GM19467 (cell line): ENCODE measurements around the gene UVRAG.
"Not testable (repeated sequence)": the region's sequence is repeated elsewhere in the genome, so short reads cannot be mapped to it uniquely, and the experiment has no call there.

Experiments used
- ATAC-seq: cut with Tn5 transposase; IDR thresholded peaks from one replicate; pipeline ENCODE4 v1.9.1; 2021; ENCODE audit warnings: mild to moderate bottlenecking, moderate library complexity; ENCODE audit not compliant: unreplicated experiment

The UVRAG gene

DNA sequence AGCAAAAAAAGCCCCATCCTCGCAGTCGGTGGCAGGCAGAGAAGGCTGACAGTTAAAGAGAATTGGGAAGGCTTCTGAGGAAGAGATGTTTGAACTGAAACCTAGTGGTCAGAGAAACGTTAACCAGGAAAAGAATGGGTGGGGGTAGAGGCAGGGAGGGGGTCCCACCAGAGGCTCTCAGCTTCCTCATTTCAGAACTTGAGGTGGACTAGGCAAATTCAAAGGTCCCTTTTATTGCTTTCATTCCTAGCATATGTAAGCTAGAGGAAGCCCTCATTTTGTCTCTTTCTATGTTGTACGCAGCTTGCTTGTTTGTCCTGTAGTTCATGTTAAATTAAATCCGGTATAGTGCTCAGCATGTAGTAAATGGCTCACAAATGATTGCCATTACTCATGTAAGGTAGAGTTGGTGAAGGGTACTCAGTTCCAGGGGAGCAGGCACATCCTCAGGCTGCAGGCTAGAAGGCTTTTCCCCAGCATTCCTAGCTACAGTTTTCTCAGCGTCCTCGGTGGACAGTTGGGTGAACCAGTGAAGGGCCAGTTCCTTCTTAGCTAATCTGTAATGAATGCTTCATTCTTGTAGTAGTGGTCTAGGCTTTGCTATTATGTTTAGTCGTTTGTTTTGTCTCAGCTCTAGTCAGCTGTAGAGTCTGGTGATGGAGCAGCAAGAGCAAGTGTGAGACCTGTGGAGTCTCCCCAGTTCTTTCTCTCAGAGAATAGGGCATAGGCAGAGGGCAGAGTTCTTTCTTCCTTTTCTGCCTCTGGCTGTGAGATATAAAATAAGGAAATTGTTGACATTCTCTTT is 58.6 kb downstream of the UVRAG start:
- ATAC-seq = peak; percentile 69

DNA sequence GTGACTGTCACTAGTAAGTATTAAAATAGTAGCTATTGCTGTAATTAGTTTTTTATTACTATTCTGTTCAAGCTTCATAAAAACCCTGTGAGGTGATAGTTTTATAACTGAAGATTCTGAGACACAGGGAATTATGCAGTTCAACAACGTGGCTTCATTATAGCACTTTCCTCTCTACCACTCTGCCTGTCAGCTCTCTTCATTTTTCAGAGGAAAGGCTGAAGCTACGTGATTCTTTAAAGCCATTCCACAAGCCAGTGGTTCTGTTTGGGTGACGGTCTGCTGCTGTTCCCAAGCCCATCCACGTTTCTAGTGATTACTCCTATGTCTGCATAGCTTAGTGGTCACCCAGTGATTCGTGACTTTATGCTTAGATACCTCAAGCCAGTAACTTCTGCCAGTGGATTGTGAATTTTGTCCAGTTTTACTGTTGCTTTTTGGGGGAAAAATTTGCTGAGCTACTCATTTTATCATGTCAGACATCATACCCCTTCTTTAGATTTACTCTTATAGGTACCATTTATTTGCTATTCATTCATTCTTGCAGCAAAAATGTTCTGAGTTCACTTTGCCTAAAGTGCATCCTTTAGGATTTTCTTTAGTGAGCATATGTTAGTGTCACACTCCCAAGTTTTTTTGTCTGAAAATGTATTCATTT is 59.8 kb downstream of the UVRAG start:
- no peak for ATAC-seq

DNA sequence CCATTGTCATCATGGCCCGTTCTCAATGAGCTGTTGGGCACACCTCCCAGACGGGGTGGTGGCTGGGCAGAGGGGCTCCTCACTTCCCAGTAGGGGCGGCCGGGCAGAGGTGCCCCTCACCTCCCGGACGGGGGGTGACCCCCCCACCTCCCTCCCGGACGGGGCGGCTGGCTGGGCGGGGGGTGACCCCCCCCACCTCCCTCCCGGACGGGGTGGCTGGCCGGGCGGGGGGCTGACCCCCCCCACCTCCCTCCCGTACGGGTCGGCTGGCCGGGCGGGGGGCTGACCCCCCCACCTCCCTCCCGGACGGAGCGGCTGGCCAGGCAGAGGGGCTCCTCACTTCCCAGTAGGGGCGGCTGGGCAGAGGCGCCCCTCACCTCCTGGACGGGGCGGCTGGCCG is 62.3 kb downstream of the UVRAG start:
- ATAC-seq = not testable (repeated sequence)

DNA sequence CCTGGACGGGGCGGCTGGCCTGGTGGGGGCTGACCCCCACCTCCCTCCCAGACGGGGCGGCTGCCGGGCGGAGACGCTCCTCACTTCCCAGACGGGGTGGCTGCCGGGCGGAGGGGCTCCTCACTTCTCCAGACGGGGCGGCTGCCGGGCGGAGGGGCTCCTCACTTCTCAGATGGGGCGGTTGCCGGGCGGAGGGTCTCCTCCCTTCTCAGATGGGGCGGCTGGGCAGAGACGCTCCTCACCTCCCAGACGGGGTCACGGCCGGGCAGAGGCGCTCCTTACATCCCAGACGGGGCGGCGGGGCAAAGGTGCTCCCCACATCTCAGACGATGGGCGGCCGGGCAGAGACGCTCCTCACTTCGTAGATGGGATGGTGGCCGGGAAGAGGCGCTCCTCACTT is 62.9 kb downstream of the UVRAG start:
- ATAC-seq = not testable (repeated sequence)

DNA sequence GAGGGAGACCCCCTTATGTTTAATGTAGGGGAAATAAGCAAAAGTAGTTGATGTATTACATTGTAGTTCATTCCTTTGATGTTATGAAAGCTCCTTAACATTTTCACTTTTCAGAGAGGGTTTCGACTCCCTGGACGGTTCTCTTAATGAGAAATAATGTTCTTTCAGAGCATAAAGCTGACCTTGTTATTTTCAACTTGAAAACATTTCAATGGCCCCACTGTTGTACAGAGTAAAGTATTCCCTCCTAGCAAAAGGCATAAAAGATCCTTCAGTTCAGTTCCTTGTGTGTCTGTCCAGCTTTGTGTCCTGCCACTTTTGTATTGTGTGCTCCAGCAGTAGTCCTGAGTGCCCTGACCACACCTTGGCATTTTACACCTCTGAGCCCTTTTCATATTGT is 63.9 kb downstream of the UVRAG start:
- no peak for ATAC-seq

DNA sequence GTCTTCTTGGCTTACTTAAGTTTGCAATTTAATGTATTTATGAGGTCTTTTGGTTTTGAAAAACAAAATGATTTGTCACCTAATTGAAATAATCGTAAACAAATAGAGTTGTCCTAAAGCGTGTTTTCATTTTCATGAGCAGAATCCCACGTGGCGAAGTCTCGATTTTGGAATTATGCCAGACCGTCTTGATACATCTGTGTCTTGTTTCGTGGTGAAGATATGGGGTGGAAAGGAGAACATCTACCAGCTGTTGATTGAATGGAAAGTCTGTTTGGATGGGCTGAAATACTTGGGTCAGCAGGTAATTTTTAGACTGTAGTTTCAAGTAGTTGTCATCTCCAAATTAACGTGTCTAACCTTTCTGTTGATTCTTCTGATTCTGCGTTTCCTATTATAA is 64.7 kb downstream of the UVRAG start:
- no peak for ATAC-seq

DNA sequence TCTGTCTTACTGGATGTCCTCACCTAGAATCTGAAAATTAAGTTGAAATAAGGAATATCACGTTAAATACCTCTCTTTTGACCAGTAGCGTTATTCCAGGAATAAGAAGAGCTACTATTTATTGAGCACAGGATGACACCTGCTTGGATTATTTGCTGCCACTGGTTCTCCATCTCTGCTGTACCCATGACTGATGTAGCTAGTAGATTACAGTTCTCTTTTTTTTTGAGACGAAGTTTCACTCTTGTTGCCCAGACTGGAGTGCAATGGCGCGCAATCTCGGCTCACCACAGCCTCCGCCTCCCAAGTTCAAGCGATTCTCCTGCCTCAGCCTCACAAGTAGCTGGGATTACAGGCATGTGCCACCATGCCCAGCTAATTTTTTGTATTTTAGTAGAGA is 65.3 kb downstream of the UVRAG start:
- not testable (repeated sequence) for ATAC-seq

DNA sequence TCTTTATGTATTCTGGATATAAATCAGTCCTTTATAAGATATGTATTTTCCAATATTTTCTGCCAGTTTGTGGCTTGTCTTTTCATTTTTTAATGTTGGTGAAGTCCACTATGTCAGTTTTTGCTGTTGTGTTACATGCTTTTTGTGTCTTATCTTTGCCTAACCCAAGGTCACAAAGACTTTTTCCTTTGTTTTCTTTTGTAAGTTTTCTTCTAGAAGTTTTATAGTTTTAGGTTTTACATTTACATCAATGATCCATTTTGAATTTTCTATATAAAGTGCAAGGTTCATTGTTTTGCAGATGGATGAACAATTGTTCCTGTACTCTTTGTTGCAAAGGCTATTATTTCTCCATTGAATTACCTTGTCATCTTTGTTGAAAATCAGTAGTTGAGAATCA is 69.3 kb downstream of the UVRAG start:
- no peak for ATAC-seq

DNA sequence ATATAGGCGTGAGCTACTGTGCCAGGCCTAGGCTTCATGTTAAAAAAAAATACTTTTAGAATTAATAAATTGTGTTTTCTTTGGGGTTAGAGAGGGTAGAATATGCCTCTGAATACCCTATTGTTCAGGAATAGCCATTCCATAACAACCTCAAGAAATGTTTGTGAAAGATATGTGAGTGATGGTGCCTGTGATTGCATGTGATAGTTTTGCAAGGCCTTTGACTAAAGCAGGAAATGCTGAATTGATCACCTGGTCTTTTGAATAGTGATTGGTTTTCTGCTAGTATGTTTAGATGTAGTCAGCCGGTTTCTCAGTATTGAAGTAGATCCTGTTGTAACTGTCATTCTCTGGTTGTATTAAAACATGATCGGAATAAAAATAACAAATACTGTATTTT is 73.4 kb downstream of the UVRAG start:
- no peak for ATAC-seq

DNA sequence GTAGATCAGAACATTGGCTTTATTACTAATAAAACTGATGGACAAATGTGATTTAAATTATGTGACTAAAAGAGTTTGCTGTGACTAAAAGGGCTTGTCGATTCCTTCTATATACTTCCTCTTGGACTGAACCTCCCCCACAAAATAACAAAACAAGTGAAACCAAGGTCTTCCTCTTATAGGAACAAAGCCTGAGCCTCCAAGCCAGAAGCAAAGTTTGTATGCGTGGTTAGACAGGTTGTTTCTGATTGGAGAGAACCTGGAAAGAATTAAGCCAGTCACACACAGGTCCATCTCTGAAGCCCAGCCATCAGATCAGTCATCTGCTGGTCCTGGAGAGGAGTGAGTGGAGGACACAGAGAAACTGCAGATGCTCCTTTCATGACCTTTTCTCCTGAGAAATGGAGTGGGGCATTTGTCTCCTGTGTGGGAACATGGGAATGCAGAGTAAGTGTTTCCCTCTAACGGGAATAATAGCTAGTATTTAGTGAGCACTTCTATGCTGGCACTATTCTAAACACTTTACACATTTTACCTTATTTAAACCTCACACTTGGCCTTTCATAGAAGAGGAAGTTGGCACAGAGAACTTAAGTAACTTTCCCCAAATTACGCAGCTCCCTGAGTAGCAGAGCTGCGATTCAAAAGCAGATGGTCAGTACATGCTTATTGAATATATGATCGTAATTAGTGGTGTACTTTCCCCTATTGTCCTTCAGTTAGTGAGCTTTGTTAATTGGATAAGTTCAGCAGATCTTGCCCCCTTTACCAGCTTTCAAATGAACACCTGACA is 77.1 kb downstream of the UVRAG start:
- no peak for ATAC-seq

DNA sequence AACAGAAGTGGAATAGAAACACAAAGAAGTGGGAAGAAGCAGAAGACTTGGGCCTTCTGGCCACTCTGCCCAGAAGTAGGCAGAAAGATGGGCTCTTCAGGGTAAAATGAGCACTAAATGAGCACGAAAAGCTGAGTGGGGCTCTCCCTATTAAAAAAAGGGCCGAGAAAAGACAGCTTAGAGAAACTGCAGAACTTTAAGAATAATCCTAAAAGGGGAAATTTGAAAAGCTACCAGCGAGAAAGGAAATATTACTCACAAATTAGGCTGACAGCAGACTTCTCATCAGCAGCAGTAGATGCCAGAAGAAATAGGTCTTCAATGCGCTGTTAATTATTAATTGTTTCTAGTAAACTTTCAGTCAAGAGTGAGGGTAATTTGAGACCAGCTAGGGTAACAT is 78.2 kb downstream of the UVRAG start:
- no peak for ATAC-seq

DNA sequence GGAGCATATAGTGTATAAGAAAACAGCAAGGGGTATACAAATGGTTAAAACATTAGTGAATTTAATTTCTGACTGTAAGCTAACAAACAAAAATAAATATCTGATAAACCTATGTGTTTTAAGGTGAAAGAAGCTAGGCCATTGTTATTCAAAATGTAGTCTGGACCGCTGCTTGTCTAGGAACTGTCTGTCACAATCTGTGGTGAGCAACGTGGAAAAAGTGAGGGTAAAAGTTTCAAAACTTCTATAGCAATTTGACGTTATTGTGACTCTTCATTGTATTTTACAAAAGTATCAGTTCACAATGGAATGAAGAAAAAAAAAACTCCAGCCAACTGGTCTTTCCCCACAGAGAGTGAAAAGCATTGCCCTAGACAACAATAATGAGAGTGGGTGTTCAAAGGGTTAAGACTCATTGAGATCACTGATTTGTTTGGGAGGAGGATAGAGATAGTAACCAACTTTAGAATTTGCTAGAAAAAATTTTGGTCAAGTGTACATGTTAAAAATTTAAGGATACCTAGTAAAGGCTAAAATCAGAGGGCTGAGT is 79.1 kb downstream of the UVRAG start:
- ATAC-seq = no peak

DNA sequence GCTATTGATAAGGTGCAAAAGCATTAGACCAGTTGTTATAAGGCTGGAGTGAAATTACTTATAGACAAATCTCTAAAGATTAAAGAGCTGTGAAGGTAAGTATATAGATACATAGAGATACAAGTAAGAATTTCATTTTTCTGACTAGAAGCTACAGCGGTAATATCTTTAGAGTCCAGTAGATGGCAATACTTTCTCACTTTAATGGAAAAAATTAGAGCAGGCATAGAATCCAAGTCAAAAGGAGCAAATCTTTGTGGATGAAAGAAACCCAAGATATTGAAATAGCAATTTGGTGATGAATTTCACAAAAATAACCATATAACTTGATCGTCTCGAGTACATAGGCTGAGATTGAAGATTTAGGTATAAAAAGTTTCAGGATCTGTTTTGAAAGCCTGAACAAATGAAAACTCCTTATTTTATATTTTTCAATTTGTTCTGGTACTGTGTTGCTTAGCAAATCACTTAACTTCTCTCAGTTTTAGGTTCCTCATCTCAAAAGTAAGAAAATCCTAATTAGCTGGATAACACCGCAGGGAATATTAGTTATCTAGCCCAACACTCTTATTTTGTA is 81.9 kb downstream of the UVRAG start:
- ATAC-seq = no peak

DNA sequence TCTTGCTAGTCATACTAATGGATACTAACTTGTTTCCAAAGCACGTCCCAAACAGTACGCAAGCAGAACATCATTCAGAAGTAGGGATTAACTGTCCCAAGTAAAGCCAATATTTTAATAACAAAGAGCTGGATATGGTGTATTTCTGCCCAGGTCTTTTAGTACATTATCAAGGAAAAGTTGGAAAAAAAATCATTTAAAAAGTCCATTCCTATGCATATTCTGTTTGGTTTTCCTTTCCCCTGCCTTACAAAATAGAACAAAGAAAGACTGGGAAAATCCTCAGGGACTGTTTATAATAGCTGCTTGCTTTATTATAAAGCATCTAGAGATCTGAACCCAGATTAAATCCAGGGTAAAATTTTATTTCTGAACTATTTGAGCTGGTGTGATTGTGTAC is 83.9 kb downstream of the UVRAG start:
- no peak for ATAC-seq

DNA sequence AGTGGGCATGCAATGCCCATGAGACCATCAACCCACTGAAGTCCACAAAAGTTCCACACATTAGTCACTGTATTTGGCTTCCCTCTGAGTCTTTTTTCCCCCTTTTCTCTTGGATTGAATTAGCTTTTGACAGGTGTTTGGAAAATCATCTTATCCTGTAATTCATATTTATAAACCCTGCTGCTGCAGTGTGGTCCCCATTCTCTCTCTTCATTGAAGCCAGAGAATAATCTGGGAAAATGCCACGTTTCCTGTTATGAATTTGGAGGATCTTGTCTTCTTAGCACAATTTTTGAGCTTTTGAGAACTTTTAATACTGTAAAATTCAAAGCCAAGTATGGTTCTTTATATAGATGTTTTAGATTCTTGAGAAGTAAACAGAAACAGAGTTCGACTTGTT is 84.8 kb downstream of the UVRAG start:
- ATAC-seq = no peak

DNA sequence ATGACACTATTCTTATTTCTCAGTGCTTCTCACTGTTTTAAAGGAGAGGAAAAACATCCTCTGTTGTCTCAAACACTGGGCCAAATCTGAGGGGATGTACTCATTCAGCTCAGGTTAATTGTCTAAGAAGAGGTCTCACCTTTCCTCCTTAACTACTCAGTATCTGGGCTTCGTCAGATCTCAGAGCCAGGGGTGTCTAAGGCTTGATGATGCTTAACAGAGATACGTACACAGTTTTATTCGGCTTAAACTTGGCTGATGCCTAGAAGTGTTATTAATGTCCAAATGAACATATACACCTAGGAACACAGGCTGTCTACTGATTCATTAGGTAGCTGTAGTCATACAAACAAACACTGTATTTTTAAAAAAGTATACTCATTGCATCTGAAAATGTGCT is 85.8 kb downstream of the UVRAG start:
- no peak for ATAC-seq

DNA sequence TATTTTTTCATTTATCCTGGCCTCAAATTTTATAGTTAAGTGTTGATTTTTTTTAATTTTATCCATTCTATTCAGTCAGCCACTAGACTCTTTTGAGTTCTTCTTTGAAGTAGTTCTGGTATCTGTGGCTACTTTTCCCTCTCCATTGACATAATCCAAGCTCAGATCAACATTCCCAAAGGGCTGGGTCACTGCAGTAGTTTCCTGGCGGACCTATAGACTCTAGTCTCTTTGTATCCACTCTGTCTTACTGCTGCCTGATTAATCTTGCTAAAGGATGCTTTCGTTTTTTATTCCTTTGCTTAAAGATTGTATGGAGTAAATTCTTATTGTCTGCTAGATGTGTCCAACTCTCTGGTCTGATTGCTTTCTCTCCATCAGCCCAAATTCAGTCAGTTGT is 87.6 kb downstream of the UVRAG start:
- ATAC-seq = no peak

DNA sequence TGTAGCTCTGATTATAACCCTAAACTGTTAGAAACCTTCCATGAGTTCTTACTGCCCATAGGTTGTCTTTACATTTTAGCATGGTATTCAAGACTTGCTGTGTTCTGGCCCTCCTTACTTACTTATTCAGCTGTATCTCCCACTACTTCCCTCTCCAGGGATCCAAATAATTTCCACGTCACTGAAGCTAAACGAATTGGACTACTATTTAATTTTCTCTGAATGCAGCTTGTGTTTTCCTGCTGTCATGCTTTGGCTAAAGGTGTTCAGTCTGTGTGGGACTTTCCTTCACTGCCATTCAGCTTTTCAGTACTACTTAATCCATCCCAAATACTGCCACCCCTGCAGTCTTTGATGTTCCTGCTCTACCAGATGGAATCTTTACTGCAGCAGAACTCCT is 88.3 kb downstream of the UVRAG start:
- no peak for ATAC-seq

DNA sequence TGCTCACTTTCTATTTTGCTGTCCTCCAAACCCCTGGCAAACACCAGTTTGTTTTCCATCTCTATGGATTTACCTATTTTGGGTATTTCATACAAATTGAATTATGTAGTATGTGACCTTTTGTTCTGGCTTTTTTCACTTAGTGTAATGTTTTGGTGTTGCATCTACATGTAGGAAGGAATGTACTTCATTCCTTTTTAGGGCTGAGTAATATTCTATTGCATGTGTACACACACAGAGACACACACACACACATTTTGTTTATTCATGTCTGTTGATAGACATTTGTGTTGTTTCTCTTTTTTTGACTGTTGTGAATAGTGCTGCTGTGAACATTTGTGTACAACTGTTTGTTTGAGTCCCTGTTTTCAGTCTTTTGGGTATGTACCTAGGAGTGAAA is 90.4 kb downstream of the UVRAG start:
- ATAC-seq = no peak

DNA sequence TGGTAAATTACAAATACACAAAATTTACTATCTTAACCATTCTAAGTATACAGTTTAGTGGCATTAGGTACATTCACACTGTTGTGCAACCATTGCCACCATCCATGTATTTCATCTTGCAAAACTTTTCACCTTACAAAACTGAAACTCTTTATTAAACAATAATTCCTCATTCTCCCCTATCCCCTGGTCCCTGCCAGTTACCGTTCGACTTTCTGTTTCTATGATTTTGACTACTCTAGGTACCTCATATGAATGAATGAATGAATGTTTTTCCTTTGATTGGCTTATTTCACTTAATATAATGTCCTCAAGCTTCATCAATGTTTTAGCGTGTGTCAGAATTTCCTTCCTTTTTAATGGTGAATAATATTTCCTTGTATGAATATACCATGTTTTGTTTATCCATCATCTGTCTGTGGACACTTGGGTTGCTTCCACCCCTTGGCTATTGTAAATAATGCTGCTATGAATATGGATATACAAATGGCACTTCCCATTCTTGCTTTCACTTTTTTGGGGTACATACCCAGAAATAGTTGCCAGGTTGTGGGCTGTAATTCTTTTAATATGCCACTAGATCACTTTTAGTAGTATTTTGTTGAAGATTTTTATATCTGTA is 93.0 kb downstream of the UVRAG start:
- ATAC-seq = no peak
